Vagina (tissue), 2 donors: Measurements from ENCODE around the gene RHEB. TPM values are rescaled to one million over a fixed set of nuclear protein-coding genes. Genes with fewer than 3 reads are reported as not detected.

ENCODE experiments used
- DNase-seq, 2 donors: peaks; one replicate each; pipeline ENCODE4 v3.0.0-alpha.2; 2017; ENCODE audit errors: extremely low spot score in 2 of 2
- H3K27ac ChIP-seq: fragments of 200-600 bp; sonication (generic); one replicate; pipeline ENCODE4 v1.5.1; 2019
- H3K27me3 ChIP-seq: fragments of 200-600 bp; sonication (generic); one replicate; pipeline ENCODE4 v1.5.1; 2019
- H3K36me3 ChIP-seq, 2 donors: fragments of 200-600 bp; sonication (generic); one replicate each; pipeline ENCODE4 v1.5.1; 2017 to 2019
- H3K4me1 ChIP-seq: fragments of 200-600 bp; sonication (generic); one replicate; pipeline ENCODE4 v1.5.1; 2019
- H3K4me3 ChIP-seq, 2 donors: fragments of 200-600 bp; sonication (generic); 1 replicate in 1 of 2; 2 replicates in 1 of 2; pipeline ENCODE4 v1.5.1; 2016 to 2019
- H3K9me3 ChIP-seq: fragments of 200-600 bp; sonication (generic); one replicate; pipeline ENCODE4 v1.5.1; 2019
- POLR2A ChIP-seq, 2 donors: fragments of 450-650 bp; IDR thresholded peaks; one replicate each; pipeline ENCODE4 v1.6.1; 2017; ENCODE audit warnings: antibody characterized with exemption in 2 of 2, mild to moderate bottlenecking in 2 of 2, moderate library complexity in 2 of 2
- POLR2AphosphoS5 ChIP-seq, 2 donors: sonication (generic); formaldehyde crosslinking; IDR thresholded peaks; one replicate each; pipeline ENCODE4 v1.9.0; 2017; ENCODE audit warnings: antibody characterized with exemption in 2 of 2, mild to moderate bottlenecking in 2 of 2, low read depth in 1 of 2; ENCODE audit not compliant: insufficient read depth in 1 of 2
- intact Hi-C: fragments of 100-400 bp; cut with DNase I; formaldehyde crosslinking; loops from one replicate; pipeline ENCODE4 v1.15.1; 2023
- total RNA-seq: library from RNA; depleted of rRNA; stranded (reverse); fragments of >200 nt; gene quantifications from one replicate; pipeline ENCODE4 v1.2.3, GENCODE V29; 2016
- TF ChIP-seq, protein P1 (sequence below), 3 experiments: fragments of 450-650 bp in 2 of 3; fragments of 200-600 bp in 1 of 3; sonication (generic) in 1 of 3; IDR thresholded peaks; one replicate each; pipeline ENCODE4 v1.5.1; 2017 to 2019; ENCODE audit warnings: antibody characterized with exemption in 3 of 3, mild to moderate bottlenecking in 2 of 3, moderate library complexity in 2 of 3

Gene RHEB
- total RNA-seq, 1 donor from 2014 or later = 74.2 TPM

- Histone ChIP-seq H3K9me3 (no peaks in the 10 kb centered on the region), H3K27ac (peak overlapping the region; percentile 88), H3K4me3 (peak overlapping the region in 1 of 2 donors; percentile 20), H3K27me3 (no peaks in the 10 kb centered on the region), H3K36me3 (no peaks in the 10 kb centered on the region), H3K4me1 (peaks cover 53% of the 10 kb centered on the region)
- intact Hi-C loops = no loop called here
- TF ChIP-seq, protein P1, sequence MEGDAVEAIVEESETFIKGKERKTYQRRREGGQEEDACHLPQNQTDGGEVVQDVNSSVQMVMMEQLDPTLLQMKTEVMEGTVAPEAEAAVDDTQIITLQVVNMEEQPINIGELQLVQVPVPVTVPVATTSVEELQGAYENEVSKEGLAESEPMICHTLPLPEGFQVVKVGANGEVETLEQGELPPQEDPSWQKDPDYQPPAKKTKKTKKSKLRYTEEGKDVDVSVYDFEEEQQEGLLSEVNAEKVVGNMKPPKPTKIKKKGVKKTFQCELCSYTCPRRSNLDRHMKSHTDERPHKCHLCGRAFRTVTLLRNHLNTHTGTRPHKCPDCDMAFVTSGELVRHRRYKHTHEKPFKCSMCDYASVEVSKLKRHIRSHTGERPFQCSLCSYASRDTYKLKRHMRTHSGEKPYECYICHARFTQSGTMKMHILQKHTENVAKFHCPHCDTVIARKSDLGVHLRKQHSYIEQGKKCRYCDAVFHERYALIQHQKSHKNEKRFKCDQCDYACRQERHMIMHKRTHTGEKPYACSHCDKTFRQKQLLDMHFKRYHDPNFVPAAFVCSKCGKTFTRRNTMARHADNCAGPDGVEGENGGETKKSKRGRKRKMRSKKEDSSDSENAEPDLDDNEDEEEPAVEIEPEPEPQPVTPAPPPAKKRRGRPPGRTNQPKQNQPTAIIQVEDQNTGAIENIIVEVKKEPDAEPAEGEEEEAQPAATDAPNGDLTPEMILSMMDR (IDR thresholded peaks at IDR 0.05) = no peak
- no peak for TF ChIP-seq POLR2AphosphoS5 (IDR thresholded peaks at IDR 0.05; ENCODE audit: insufficient read depth in 1 of 2, low read depth in 1 of 2)
- TF ChIP-seq POLR2A (IDR thresholded peaks at IDR 0.05) = no peak
- DNase-seq = no peak
Observed at GRCh38 chr7:151438864-151439601, 80.7 kb downstream of the RHEB start.

DNA sequence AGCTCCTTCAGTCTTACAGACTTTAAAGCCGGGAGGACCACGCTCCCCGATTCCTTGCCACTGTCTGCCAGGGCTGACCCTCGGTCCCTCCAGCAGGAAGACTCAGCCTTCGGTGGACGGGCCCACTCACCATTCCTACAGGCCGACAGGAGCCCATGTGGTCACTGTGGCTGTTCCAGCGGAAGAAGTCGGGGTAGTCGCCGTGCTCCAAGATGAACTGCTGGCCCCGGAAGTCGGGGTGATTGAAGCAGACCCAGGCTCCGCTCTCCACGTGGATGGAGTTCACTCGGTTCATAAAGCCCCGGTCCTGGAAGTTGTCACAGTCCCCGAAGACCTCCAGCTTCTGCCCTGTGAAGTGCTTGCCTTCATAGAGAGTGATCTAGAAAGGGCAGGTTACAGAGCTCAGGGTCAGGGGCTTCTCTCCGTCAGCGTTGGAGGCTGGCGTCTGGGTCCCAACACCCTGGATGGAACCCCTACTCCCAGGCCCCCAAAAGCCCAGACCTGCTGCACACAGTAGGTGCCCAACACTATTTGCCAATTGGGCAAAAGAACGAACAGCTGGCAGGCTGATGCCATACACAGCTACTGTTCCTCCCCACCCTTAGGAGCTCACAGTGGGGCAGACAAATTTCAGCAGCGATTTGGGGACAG is 81.7 kb downstream of the RHEB start:
- intact Hi-C loops = no loop called here
- Histone ChIP-seq H3K36me3 (no peaks in the 10 kb centered on the region), H3K27me3 (no peaks in the 10 kb centered on the region), H3K9me3 (no peaks in the 10 kb centered on the region), H3K4me1 (peaks cover 53% of the 10 kb centered on the region), H3K4me3 (no peak overlapping the region), H3K27ac (peak overlapping the region; percentile 87)
- DNase-seq = no peak
- no peak for TF ChIP-seq POLR2A (IDR thresholded peaks at IDR 0.05)
- TF ChIP-seq, protein P1 (IDR thresholded peaks at IDR 0.05) = no peak
- no peak for TF ChIP-seq POLR2AphosphoS5 (IDR thresholded peaks at IDR 0.05; ENCODE audit: insufficient read depth in 1 of 2, low read depth in 1 of 2)

- Histone ChIP-seq H3K27me3 (no peaks in the 10 kb centered on the region), H3K27ac (peak overlapping the region; percentile 87)
Observed at GRCh38 chr7:151437159-151437553, 82.5 kb downstream of the RHEB start.

GRCh38 chr7:151436446-151437158 is 83.1 kb downstream of the RHEB start:
- no peak for DNase-seq
- intact Hi-C loops = no loop called here
- Histone ChIP-seq H3K27ac (peak overlapping the region; percentile 87), H3K27me3 (no peaks in the 10 kb centered on the region), H3K36me3 (no peaks in the 10 kb centered on the region), H3K4me3 (no peak overlapping the region), H3K4me1 (peaks cover 53% of the 10 kb centered on the region), H3K9me3 (no peaks in the 10 kb centered on the region)
- TF ChIP-seq, protein P1 (IDR thresholded peaks at IDR 0.05) = no peak
- peak in 1 of 2 donors; percentile 55 for TF ChIP-seq POLR2AphosphoS5 (IDR thresholded peaks at IDR 0.05; ENCODE audit: insufficient read depth in 1 of 2, low read depth in 1 of 2)

More at GRCh38 chr7:151437159-151437553, 82.5 kb downstream of the RHEB start:
- no peak for DNase-seq
- TF ChIP-seq, protein P1 (IDR thresholded peaks at IDR 0.05) = no peak
- no peak for TF ChIP-seq POLR2AphosphoS5 (IDR thresholded peaks at IDR 0.05; ENCODE audit: insufficient read depth in 1 of 2, low read depth in 1 of 2)
- TF ChIP-seq POLR2A (IDR thresholded peaks at IDR 0.05) = no peak
- Histone ChIP-seq H3K4me3 (no peak overlapping the region), H3K4me1 (peaks cover 53% of the 10 kb centered on the region), H3K9me3 (no peaks in the 10 kb centered on the region), H3K36me3 (no peaks in the 10 kb centered on the region)
- intact Hi-C loops = no loop called here
